Body of pancreas (tissue), 4 donors: ENCODE measurements around the gene PRKG1. TPM values are rescaled to one million over a fixed set of nuclear protein-coding genes. Genes with fewer than 3 reads are reported as not detected.

Experiments
- ATAC-seq: fragments of 150-250 bp; one replicate; pipeline ENCODE4 v1.9.1; 2016
- DNase-seq, 4 donors: peaks; one replicate each; pipeline ENCODE4 v3.0.0-alpha.2; 2019
- H3K27ac ChIP-seq, 4 donors: fragments of 200-600 bp; sonication (generic); 1 replicate in 3 of 4; 2 replicates in 1 of 4; pipeline versions ENCODE4 v1.5.1 to v1.6.1; 2016 to 2019; ENCODE audit warnings: mild to moderate bottlenecking in 1 of 4, mixed read lengths in 1 of 4, moderate library complexity in 1 of 4
- H3K27me3 ChIP-seq, 2 donors: fragments of 200-600 bp; sonication (generic); one replicate each; pipeline ENCODE4 v1.6.0; 2016; ENCODE audit warnings: mild to moderate bottlenecking in 1 of 2
- H3K36me3 ChIP-seq, 2 donors: fragments of 200-600 bp; sonication (generic); replicated peaks in 1 of 2; 2 replicates each; pipeline ENCODE4 v1.5.1; 2016; ENCODE audit warnings: low read depth in 2 of 2; ENCODE audit not compliant: insufficient read depth in 1 of 2
- H3K4me1 ChIP-seq: fragments of 200-600 bp; sonication (generic); one replicate; pipeline ENCODE4 v1.6.0; 2016
- H3K4me3 ChIP-seq, 2 donors: fragments of 200-600 bp; sonication (generic); 1 replicate in 1 of 2; 2 replicates in 1 of 2; pipeline ENCODE4 v1.5.1; 2016 to 2019
- H3K9me3 ChIP-seq, 3 donors: fragments of 200-600 bp; sonication (generic); 1 replicate in 2 of 3; 2 replicates in 1 of 3; pipeline ENCODE4 v1.5.1; 2016
- CTCF ChIP-seq, 7 experiments: fragments of 450-650 bp in 4 of 7; fragments of 200-600 bp in 3 of 7; sonication (generic) in 3 of 7; IDR thresholded peaks; one replicate each; pipeline ENCODE4 v1.5.1; 2016 to 2019; ENCODE audit warnings: antibody characterized with exemption in 7 of 7
- POLR2A ChIP-seq, 3 donors: fragments of 450-650 bp; IDR thresholded peaks; one replicate each; pipeline ENCODE4 v1.6.1; 2016; ENCODE audit warnings: antibody characterized with exemption in 3 of 3, mild to moderate bottlenecking in 2 of 3
- WGBS, 2 donors: methylation state at CpG; one replicate each; pipeline ENCODE4 v1.1.5; 2017; 5-methylcytosine and 5-hydroxymethylcytosine counted together
- intact Hi-C: fragments of 100-400 bp; cut with DNase I; formaldehyde crosslinking; loops from one replicate; pipeline ENCODE4 v1.15.1; 2023
- total RNA-seq, 2 donors: library from RNA; depleted of rRNA; stranded (reverse); fragments of >200 nt; gene quantifications; one replicate each; pipeline ENCODE4 v1.1.0, GENCODE V29; 2016

Gene PRKG1
- total RNA-seq, 2 donors from 2014 or later: 14.2 to 18.9 TPM

- Histone ChIP-seq H3K4me3 (no peak overlapping the region), H3K27me3 (no peaks in the 10 kb centered on the region), H3K4me1 (no peaks in the 10 kb centered on the region), H3K36me3 (no peaks in the 10 kb centered on the region), H3K9me3 (no peaks in the 10 kb centered on the region), H3K27ac (no peak overlapping the region)
- ATAC-seq: no peak
- WGBS, 2 donors: 33 to 44% methylated on average over 2 of the region's 2 CpGs
- DNase-seq: no peak
- TF ChIP-seq CTCF (IDR thresholded peaks at IDR 0.05) (no peak), POLR2A (IDR thresholded peaks at IDR 0.05) (no peak)
- intact Hi-C loops: no loop called here
Observed at GRCh38 chr10:51312817-51313216, 238.5 kb downstream of the PRKG1 start.

DNA sequence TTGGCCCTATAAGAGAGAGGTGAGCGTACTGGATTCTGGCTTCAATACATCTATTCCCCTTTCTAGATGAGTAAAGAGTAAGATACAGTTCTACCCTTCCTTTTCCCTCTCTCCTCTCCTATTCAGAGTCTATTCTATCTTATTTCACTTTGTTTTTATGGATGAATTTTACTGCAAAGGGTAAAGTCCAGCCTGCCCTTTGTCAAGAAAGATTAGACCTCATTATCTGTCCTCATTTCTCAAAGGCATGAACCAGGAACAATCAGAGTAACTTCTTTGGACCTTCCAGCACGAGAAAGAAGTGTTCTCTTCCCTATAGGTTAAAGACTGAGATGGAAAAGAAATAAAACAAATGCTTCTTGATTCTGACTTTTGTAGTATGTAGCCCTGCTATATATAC lies 239.0 kb downstream of the PRKG1 start:
- WGBS, 2 donors: 67 to 72% methylated on average over 2 of the region's 2 CpGs
- H3K4me1 ChIP-seq: no peaks in the 10 kb centered on the region
- H3K4me3 ChIP-seq: no peak overlapping the region
- H3K36me3 ChIP-seq: no peaks in the 10 kb centered on the region
- ATAC-seq: no peak
- H3K9me3 ChIP-seq: no peaks in the 10 kb centered on the region
- intact Hi-C loops: no loop called here
- TF ChIP-seq POLR2A (IDR thresholded peaks at IDR 0.05): no peak
- TF ChIP-seq CTCF (IDR thresholded peaks at IDR 0.05): no peak
- no peak overlapping the region for H3K27ac ChIP-seq
- no peak for DNase-seq
- H3K27me3 ChIP-seq: no peaks in the 10 kb centered on the region

- Histone ChIP-seq H3K4me3 (no peak overlapping the region), H3K4me1 (no peaks in the 10 kb centered on the region), H3K9me3 (no peaks in the 10 kb centered on the region), H3K27ac (no peak overlapping the region), H3K27me3 (no peaks in the 10 kb centered on the region), H3K36me3 (no peaks in the 10 kb centered on the region)
- ATAC-seq (no peak), DNase-seq (no peak)
- 60 to 76% methylated on average over 3 of the region's 3 CpGs for WGBS, 2 donors
- intact Hi-C loops: no loop called here
- TF ChIP-seq CTCF (IDR thresholded peaks at IDR 0.05) (no peak), POLR2A (IDR thresholded peaks at IDR 0.05) (no peak)
Observed at GRCh38 chr10:51313773-51314478, 239.6 kb downstream of the PRKG1 start.

DNA sequence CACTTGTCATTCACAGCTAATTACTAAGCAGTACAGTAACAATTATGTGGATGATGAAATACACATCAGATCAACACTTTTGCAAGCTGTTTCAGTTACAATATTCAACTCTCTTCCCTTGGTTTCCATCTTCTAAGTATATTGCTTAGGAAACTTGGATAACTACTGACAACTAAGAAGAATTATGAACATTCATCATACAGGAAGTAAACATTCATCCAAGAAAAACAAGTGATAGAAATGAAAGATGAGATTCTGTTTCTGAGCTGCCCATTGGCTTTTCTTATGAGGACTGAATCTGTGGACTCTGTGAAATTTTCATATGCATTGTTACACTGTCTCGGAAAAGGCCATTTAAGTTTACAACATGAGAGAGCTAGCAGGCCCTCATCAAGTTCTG lies 240.2 kb downstream of the PRKG1 start:
- Histone ChIP-seq H3K4me1 (no peaks in the 10 kb centered on the region), H3K27me3 (no peaks in the 10 kb centered on the region), H3K36me3 (no peaks in the 10 kb centered on the region), H3K9me3 (no peaks in the 10 kb centered on the region), H3K4me3 (no peak overlapping the region), H3K27ac (no peak overlapping the region)
- DNase-seq (no peak), ATAC-seq (no peak)
- intact Hi-C loops: no loop called here
- 87 to 95% methylated on average over 1 of the region's 1 CpG for WGBS, 2 donors
- TF ChIP-seq POLR2A (IDR thresholded peaks at IDR 0.05) (no peak), CTCF (IDR thresholded peaks at IDR 0.05) (no peak)
